Gastrocnemius medialis (tissue), 4 donors: ENCODE measurements around the gene OR7C1. TPM values are rescaled to one million over a fixed set of nuclear protein-coding genes. Genes with fewer than 3 reads are reported as not detected.

Experiments
- ATAC-seq, 2 donors: fragments of 150-250 bp; one replicate each; pipeline ENCODE4 v1.9.1; 2016
- DNase-seq, 2 donors: peaks; one replicate each; pipeline ENCODE4 v3.0.0-alpha.2; 2019
- H3K27ac ChIP-seq, 4 donors: fragments of 200-600 bp; sonication (generic); 1 replicate in 1 of 4; 2 replicates in 3 of 4; pipeline ENCODE4 v1.5.1; 2016 to 2018; ENCODE audit warnings: mild to moderate bottlenecking in 2 of 4, moderate library complexity in 1 of 4
- H3K27me3 ChIP-seq, 3 donors: fragments of 200-600 bp; sonication (generic) in 2 of 3; 1 replicate in 1 of 3; 2 replicates in 2 of 3; pipeline versions ENCODE4 v1.5.1 to v1.6.0; 2016 to 2019; ENCODE audit warnings: mild to moderate bottlenecking in 1 of 3, moderate library complexity in 1 of 3
- H3K36me3 ChIP-seq, 2 donors: fragments of 200-600 bp; sonication (generic) in 1 of 2; one replicate each; pipeline ENCODE4 v1.5.1; 2017 to 2018
- H3K4me1 ChIP-seq, 2 donors: fragments of 200-600 bp; sonication (generic) in 1 of 2; one replicate each; pipeline ENCODE4 v1.5.1; 2016 to 2017; ENCODE audit warnings: mild to moderate bottlenecking in 2 of 2
- H3K4me3 ChIP-seq, 4 donors: fragments of 200-600 bp; sonication (generic) in 3 of 4; 1 replicate in 1 of 4; 2 replicates in 3 of 4; pipeline ENCODE4 v1.5.1; 2016 to 2019; ENCODE audit warnings: mild to moderate bottlenecking in 2 of 4
- H3K9me3 ChIP-seq, 3 donors: fragments of 200-600 bp; sonication (generic) in 2 of 3; 1 replicate in 1 of 3; 2 replicates in 2 of 3; pipeline ENCODE4 v1.5.1; 2016 to 2019
- CTCF ChIP-seq, 5 experiments: fragments of 450-650 bp in 3 of 5; fragments of 200-600 bp in 2 of 5; sonication (generic) in 2 of 5; IDR thresholded peaks in 4 of 5; conservative IDR thresholded peaks in 1 of 5; 1 replicate in 4 of 5; 2 replicates in 1 of 5; pipeline ENCODE4 v1.5.1; 2016 to 2019; ENCODE audit warnings: antibody characterized with exemption in 5 of 5, mild to moderate bottlenecking in 3 of 5, moderate library complexity in 3 of 5
- POLR2A ChIP-seq, 2 donors: fragments of 450-650 bp; IDR thresholded peaks; one replicate each; pipeline ENCODE4 v1.6.1; 2017; ENCODE audit warnings: antibody characterized with exemption in 2 of 2, mild to moderate bottlenecking in 2 of 2, moderate library complexity in 2 of 2
- in situ Hi-C, 4 donors: fragments of 200-750 bp; cut with MboI; loops; one replicate each; pipeline versions ENCODE4 v1.15.0 to v1.8.0; 2017; ENCODE audit warnings: low sequenced_read_pairs in 4 of 4
- intact Hi-C: fragments of 100-400 bp; cut with DNase I; formaldehyde crosslinking; loops from one replicate; pipeline ENCODE4 v1.15.1; 2023; ENCODE audit warnings: low total_unique reads
- total RNA-seq, 4 donors: library from RNA; depleted of rRNA; stranded (reverse); fragments of >200 nt; gene quantifications; one replicate each; pipeline versions ENCODE4 v1.1.0 to v1.2.3, GENCODE V29; 2016

The OR7C1 gene
- total RNA-seq, 4 donors from 2014 or later = 0.02 to 0.05 (median 0.04) TPM

GRCh38 chr19:14814982-14815652 is 19.9 kb downstream of the OR7C1 start:
- no peak for TF ChIP-seq CTCF (IDR thresholded peaks at IDR 0.05 in 4 of 5, conservative IDR thresholded peaks at IDR 0.05 in 1 of 5)
- TF ChIP-seq POLR2A (IDR thresholded peaks at IDR 0.05) = no peak
- Histone ChIP-seq H3K27me3 (no peaks in the 10 kb centered on the region), H3K36me3 (no peaks in the 10 kb centered on the region), H3K4me1 (no peaks in the 10 kb centered on the region), H3K27ac (no peak overlapping the region), H3K9me3 (no peaks in the 10 kb centered on the region), H3K4me3 (no peak overlapping the region)
- DNase-seq (no peak), ATAC-seq (no peak)
- in situ Hi-C loops (no loop called here), intact Hi-C loops (no loop called here)

DNA sequence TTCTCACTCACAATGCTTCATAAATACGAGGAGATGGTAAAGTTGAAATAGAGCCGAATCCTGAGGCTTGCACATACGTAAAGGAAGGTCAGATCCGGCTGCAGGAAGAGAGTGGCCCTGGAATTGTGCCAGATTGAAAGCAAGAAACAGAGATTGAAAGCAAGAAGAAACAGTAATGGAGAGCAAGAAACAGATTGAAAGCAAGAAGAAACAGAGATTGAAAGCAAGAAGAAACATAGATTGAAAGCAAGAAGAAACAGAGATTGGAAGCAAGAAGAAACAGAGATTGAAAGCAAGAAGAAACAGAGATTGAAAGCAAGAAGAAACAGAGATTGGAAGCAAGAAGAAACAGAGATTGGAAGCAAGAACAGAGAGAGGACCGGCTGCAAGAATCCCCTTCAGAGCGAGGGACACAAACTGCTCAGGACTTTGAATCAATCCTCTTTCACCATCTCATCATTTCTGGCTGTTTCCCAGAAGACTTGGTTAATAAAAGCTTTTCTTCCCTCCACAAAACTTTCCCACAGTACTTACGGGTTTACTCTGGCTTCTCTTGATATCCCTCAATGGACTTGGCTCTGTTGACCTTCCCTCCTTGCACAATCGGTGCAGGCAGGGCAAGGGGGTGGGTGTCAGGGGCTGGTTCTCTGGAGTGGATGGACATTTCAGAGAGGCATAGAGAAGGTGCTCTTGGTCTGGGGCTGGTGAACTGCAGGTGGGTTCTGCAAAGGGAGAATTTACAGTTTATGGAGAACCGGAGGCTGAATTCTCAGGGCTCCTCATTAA is 25.5 kb downstream of the OR7C1 start:
- DNase-seq = no peak

GRCh38 chr19:14804765-14805164 is 30.2 kb downstream of the OR7C1 start:
- intact Hi-C loops = no loop called here
- Histone ChIP-seq H3K27ac (no peak overlapping the region), H3K27me3 (no peaks in the 10 kb centered on the region), H3K4me3 (no peak overlapping the region), H3K9me3 (no peaks in the 10 kb centered on the region), H3K4me1 (no peaks in the 10 kb centered on the region), H3K36me3 (no peaks in the 10 kb centered on the region)
- DNase-seq = no peak
- TF ChIP-seq POLR2A (IDR thresholded peaks at IDR 0.05) = no peak
- no peak for TF ChIP-seq CTCF (IDR thresholded peaks at IDR 0.05 in 4 of 5, conservative IDR thresholded peaks at IDR 0.05 in 1 of 5)
- in situ Hi-C loops = no loop called here
- ATAC-seq = no peak

More for the DNA sequence above, 25.5 kb downstream of the OR7C1 start:
- H3K27me3 ChIP-seq = no peaks in the 10 kb centered on the region
- intact Hi-C loops (no loop called here), in situ Hi-C loops (no loop called here)
- no peak overlapping the region for H3K4me3 ChIP-seq
- no peaks in the 10 kb centered on the region for H3K4me1 ChIP-seq
- TF ChIP-seq POLR2A (IDR thresholded peaks at IDR 0.05) = no peak
- TF ChIP-seq CTCF (IDR thresholded peaks at IDR 0.05 in 4 of 5, conservative IDR thresholded peaks at IDR 0.05 in 1 of 5) = no peak
- peak in 1 of 2 donors; percentile 63 for ATAC-seq
- no peaks in the 10 kb centered on the region for H3K36me3 ChIP-seq
- H3K9me3 ChIP-seq = no peaks in the 10 kb centered on the region
- peak overlapping the region in 1 of 4 donors; percentile 45 for H3K27ac ChIP-seq

DNA sequence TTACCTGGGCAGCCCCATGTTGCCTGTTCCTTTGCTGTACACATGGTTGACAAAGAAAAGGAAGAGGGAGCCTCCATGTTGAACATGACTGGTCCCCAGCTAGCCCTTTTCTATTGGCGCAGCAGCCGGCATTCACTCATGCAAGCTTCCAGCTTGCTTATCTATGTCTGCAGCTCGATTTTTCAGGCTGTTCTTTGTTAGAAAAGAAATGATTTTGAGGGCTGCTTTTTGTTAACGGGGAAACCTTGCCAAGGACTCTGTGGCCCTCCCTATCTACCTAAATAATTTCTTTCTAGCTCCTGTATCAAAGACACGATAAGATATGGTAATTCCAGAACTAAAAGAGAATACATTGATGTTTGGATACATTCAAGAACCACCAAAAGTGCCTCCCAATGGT is 36.2 kb downstream of the OR7C1 start:
- no peaks in the 10 kb centered on the region for H3K9me3 ChIP-seq
- H3K27ac ChIP-seq = no peak overlapping the region
- H3K27me3 ChIP-seq = no peaks in the 10 kb centered on the region
- no peaks in the 10 kb centered on the region for H3K36me3 ChIP-seq
- H3K4me1 ChIP-seq = no peaks in the 10 kb centered on the region
- intact Hi-C loops (no loop called here), in situ Hi-C loops (no loop called here)
- DNase-seq (no peak), ATAC-seq (no peak)
- TF ChIP-seq POLR2A (IDR thresholded peaks at IDR 0.05) (no peak), CTCF (IDR thresholded peaks at IDR 0.05 in 4 of 5, conservative IDR thresholded peaks at IDR 0.05 in 1 of 5) (no peak)
- H3K4me3 ChIP-seq = no peak overlapping the region
